Left cardiac atrium (tissue), 4 donors: ENCODE data around the gene L3HYPDH. TPM values are rescaled to one million over a fixed set of nuclear protein-coding genes. Genes with fewer than 3 reads are reported as not detected.

ENCODE experiments used
- ATAC-seq, 2 donors: fragments of 200-7000 bp; cut with Tn5 transposase; one replicate each; pipeline ENCODE4 v1.9.1; 2020; ENCODE audit warnings: mild to moderate bottlenecking in 2 of 2, moderate library complexity in 2 of 2
- DNase-seq: peaks from one replicate; pipeline ENCODE4 v3.0.0-alpha.2; 2020
- intact Hi-C, 2 donors: fragments of 100-400 bp; cut with DNase I; formaldehyde crosslinking; loops; one replicate each; pipeline versions ENCODE4 v1.14.1 to v1.15.1; 2022 to 2023
- long read RNA-seq: library from polyadenylated mRNA; unstranded; transcript quantifications from one replicate; pipeline ENCODE4 v2.0.0, GENCODE V29; 2021
- total RNA-seq, 2 donors: library from RNA; stranded (reverse); fragmentation: NEBNext Ultra II Directional; extraction: Animal tissue kit (Norgen Biotek cat#: 25700); gene quantifications; one replicate each; pipeline ENCODE4 v1.2.1, GENCODE V29; 2021
- donor health status: DM: no; HTN: yes; CAD: no.
- donor health status: DM: no; HTN: yes; CAD: no; lungs with severe emphysema.
- donor health status: DM: yes; HTN: yes; CAD: no.
- donor health status: Dilated cardiomyopathy.

Gene L3HYPDH
- 10 to 100 TPM; 15.2 to 22.0 TPM for total RNA-seq
- long read RNA-seq, transcript L3HYPDH-201 (5 exons, 1,527 nt), result major isoform, 10 of 17 reads
- long read RNA-seq, partial matches to known transcripts, result 4 of 17 reads
- long read RNA-seq, other reads (novel, unspliced or antisense), result 3 of 17 reads

DNA sequence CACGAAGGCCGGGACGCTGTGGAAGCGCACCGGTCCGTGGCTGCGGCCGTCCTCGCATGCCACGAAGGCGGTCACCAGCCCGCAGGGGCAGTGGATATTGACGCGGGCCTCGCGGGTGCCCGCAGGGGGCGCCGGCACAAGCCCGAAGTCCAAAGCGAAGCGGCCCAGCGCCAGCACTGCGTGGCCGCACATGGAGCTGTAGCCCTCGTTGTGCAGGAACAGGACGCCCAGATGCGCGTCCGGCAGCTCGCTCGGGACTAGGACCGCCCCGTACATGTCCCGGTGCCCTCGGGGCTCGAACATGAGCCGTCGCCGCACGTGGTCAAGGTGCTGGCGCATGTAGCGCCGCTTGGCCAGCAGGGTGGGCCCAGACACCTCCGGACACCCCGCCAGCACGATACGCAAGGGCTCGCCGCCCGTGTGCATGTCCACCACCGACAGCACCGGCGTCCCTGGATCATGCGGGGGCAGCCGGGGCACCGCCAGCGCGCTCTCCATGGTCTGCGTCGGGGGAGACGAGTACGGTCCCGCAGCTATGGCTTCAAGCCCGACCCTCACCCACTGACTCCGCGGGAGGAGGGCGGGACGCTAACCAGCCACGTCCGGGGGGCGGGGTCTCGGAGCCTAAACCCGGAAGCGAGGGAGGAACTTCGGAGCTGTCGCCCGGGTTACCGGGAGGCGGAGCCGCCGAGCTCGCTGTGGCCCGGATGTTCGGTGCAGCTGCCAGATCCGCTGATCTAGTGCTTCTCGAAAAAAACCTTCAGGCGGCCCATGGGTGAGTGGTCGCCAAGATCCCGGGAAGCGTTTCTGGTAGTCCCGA is at the start of gene L3HYPDH, which contains the start of gene JKAMP:
L3HYPDH (minus strand) TSS at position 590 of the 820 bp plus-strand sequence; CDS start at position 498, 92 bp downstream.
JKAMP (plus strand) TSS at position 699 of the 820 bp plus-strand sequence; CDS start at position 772, 73 bp downstream.
- intact Hi-C loops, result no loop called here
- DNase-seq, result peak; percentile 99
- ATAC-seq, result peak; percentile 97

DNA sequence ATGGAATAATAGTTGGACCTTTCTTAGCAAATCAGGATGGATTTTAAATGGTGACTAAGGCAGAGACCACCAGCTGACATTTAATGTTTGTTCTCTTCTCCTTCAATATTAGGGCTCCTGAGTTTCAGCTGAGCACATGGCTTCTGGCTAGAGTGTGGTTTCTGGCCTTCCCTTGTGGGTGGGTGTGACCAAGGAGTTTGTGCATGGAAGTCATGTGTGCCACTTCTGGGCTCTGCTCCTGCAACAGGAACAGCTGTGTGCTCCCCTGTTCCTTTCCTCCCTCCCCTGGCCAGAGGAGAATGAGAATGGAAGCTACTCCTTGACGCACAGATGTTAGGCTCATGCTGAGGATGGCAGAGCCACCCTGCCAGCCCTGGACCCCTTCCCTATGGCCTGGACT is 48.2 kb upstream of the L3HYPDH start:
- intact Hi-C loops, result no loop called here
- DNase-seq (no peak), ATAC-seq (no peak)

- no peak for DNase-seq
- intact Hi-C loops, result no loop called here
- ATAC-seq, result no peak
Measured at GRCh38 chr14:59530349-59530748, 46.1 kb upstream of the L3HYPDH start.

GRCh38 chr14:59529189-59529588 is 45.0 kb upstream of the L3HYPDH start:
- DNase-seq (no peak), ATAC-seq (no peak)
- intact Hi-C loops, result no loop called here

DNA sequence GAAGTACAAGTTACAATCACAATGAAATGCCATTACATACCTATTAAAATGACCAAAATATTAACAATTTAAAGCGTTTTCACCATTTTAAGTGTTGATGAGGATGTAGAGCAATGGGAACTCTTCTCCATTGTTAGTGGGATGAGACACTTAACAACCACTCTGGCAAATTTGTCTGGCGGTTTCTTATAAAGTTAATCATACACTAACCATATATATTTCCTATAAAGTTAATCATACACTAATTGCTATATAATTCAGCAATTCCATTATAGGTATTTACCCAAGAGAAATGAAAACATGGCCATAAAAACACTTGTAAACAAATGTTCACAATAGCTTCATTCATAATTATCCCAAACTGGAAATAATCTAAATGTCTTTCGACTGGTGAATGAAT is 36.0 kb upstream of the L3HYPDH start:
- intact Hi-C loops, result no loop called here
- ATAC-seq, result no peak
- no peak for DNase-seq

- intact Hi-C loops, result no loop called here
- ATAC-seq, result no peak
- DNase-seq, result no peak
Measured at GRCh38 chr14:59511916-59512575, 27.8 kb upstream of the L3HYPDH start.

GRCh38 chr14:59510966-59511365 is 26.8 kb upstream of the L3HYPDH start:
- intact Hi-C loops, result no loop called here
- no peak for ATAC-seq
- no peak for DNase-seq

DNA sequence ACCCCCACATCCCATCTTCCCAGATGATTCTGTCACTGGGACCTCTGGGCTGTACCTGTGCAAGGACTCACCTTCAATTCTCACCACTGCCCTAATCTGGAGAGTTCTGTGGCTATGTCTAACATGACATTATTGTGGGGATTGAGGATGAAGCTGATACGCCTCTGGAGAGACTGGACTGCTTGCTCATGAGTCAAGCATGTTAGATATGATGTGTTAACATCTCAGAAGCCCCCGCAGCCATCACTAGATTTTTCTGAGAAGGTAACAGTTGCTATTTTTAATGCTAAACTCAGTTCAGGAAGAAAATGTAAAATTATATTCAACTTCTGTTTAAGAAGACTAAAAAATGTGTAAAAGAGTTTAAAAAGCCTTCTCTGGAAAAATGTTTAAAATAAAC is 25.8 kb upstream of the L3HYPDH start:
- ATAC-seq (peak in 1 of 2 donors; percentile 34), DNase-seq (no peak)
- intact Hi-C loops, result no loop called here

DNA sequence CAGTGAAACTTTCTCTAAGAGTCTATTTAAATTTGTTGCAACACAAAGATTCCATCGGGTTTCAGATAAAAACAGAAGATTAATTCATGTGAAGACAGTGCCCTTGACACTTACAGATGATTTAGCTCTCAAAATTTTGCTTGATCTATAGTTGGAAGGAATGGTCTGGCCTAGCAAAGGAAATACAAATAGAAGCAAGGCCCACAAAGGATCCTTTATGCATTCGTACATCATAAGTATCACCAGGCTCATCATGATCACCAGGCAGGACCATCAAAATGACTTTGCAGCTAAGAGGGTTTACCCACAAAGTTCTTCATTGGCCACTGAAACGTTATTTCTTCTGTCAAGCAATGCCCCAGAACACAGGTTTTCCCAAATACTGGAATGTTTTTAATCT is 24.9 kb upstream of the L3HYPDH start:
- DNase-seq (no peak), ATAC-seq (no peak)
- intact Hi-C loops, result loop anchor here (10.0 kb wide), 1 partner anchor 676 kb away; no protein-coding TSS in a partner anchor

- intact Hi-C loops, result loop anchor here (10.0 kb wide), 1 partner anchor 677 kb away; no protein-coding TSS in a partner anchor
- DNase-seq (no peak), ATAC-seq (no peak)
Measured at GRCh38 chr14:59507752-59508103, 23.5 kb upstream of the L3HYPDH start.

DNA sequence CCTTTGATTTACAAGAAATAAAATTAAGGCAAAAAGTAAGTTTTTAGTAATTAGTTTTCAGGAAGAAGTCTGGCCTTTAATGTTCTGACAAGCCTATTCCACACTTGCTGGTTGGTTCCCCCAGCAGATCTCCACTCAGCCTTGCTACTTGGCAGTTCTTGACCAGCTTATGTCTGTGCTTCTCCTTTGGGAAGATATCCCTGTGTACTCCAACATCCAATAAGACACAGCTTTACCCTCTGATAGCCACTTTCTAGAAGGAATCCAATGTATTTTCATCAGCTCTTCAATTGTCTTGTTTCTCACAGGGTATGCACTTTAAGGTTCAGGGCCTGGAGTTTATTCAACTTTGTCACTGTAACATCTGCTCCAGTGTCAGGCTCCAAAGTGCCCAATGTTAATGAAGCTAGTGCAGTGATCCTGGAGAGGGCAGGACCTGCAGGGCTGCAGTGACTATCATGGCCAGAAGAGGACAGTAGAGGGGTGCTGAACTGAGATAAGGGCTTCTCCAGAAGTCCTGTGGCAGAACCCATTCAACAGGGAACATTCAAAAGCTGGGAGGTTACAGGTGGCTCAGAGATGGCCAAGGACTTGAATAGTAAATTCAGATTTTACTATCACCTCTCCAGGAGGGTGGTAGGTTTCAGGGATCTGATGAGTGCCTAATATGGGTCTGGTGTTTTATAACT is 23.0 kb upstream of the L3HYPDH start:
- ATAC-seq (peak; percentile 61 to 77), DNase-seq (peak; percentile 37)
- intact Hi-C loops, result loop anchor here (10.0 kb wide), 1 partner anchor 678 kb away; no protein-coding TSS in a partner anchor

- DNase-seq, result no peak
- intact Hi-C loops, result loop anchor here (10.0 kb wide), 1 partner anchor 682 kb away; no protein-coding TSS in a partner anchor
- ATAC-seq, result no peak
Measured at GRCh38 chr14:59503256-59503655, 19.0 kb upstream of the L3HYPDH start.

GRCh38 chr14:59500732-59501131 is 16.5 kb upstream of the L3HYPDH start:
- ATAC-seq, result no peak
- no peak for DNase-seq
- intact Hi-C loops, result loop anchor here (10.0 kb wide), 1 partner anchor 684 kb away; no protein-coding TSS in a partner anchor

GRCh38 chr14:59492384-59492783 is 8.2 kb upstream of the L3HYPDH start:
- intact Hi-C loops, result no loop called here
- ATAC-seq (no peak), DNase-seq (no peak)

GRCh38 chr14:59490756-59491155 is 6.5 kb upstream of the L3HYPDH start:
- intact Hi-C loops, result no loop called here
- DNase-seq, result no peak

GRCh38 chr14:59484639-59485175 is 499 bp upstream of the L3HYPDH start:
- ATAC-seq, result peak; percentile 48 to 62
- no peak for DNase-seq
- intact Hi-C loops, result no loop called here

More at GRCh38 chr14:59490756-59491155, 6.5 kb upstream of the L3HYPDH start:
- no peak for ATAC-seq

- peak; percentile 23 for DNase-seq
- intact Hi-C loops, result no loop called here
- peak; percentile 9 to 29 for ATAC-seq
Measured at GRCh38 chr14:59483363-59483762, 845 bp downstream of the L3HYPDH start.

DNA sequence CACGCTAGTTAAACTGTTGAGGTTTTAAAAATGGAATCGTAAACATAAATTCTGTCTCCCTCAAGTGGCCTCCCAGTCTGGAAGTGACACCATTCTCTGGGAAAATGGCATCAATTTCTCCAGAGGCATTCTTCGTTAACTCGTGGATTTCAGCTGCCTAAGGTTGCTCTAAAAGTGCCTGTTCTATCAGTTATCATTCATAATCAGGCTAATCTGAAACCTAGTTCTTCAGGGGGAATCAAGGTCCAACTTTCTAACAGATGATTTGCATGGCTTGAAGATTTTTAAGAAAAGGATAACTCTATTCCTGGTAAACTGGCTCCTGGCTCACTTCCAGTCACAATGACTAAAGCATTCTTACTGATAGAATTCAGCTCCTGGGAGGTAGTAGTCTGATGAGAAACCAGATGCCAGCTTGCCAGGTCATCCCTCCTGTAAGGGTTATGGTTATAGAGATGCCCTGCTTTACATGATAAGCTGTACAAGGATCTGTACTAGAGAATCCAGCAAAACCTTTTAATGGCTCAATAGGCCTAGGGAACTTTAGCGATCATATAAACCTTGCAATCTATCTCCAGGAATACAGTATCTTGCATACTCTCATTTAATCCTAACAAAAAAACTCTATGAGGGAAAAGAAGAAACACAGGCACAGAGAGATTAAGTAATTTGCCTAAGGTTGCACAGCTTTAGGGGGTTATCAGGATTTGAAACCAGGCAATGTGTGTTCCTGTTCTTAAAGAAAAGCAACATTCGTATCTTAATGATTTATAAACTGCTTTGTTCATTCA is 1.5 kb downstream of the L3HYPDH start:
- intact Hi-C loops, result no loop called here
- DNase-seq, result peak; percentile 41
- ATAC-seq, result peak in 1 of 2 donors; percentile 52
